ENCODE data around the gene AMOTL2.

The AMOTL2 gene

GRCh38 chr3:134338201-134338512, 36.1 kb downstream of the AMOTL2 start:
- in situ Hi-C loops (cut with MboI; ENCODE audit: low pct_unique_long_range_greater_than_20kb, low sequenced_read_pairs, unreplicated experiment) = no loop called here
- no peak for DNase-seq (ENCODE audit: low spot score)
- no peak for TF ChIP-seq CTCF (IDR thresholded peaks at IDR 0.05; ENCODE audit: extremely low read depth, insufficient read depth, missing control alignments)

- TF ChIP-seq CTCF (IDR thresholded peaks at IDR 0.05; ENCODE audit: extremely low read depth, insufficient read depth, missing control alignments) = no peak
- in situ Hi-C loops (cut with MboI; ENCODE audit: low pct_unique_long_range_greater_than_20kb, low sequenced_read_pairs, unreplicated experiment) = no loop called here
- DNase-seq (ENCODE audit: low spot score) = no peak
Observed at GRCh38 chr3:134337511-134338200, 36.6 kb downstream of the AMOTL2 start.

DNA sequence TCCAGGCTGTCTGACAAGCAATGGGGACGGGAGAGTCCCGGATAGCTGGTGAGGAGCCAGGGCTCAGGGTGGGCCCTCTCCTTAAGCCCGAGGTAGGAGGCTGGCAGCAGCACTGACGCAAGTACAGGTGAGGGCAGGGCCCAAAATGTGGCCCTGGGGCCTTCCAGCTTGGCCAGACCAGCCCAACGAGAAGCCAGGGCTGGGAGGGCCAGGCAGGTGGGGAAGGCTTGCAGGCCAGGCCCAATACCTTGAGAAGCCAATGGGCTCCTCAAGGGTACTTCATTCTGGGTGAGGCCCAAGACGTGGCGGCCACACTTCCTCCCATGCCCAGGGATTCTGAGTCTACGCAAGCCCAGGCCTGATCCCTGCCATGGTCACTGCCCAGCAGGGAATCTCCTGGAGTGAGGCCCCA, 37.2 kb downstream of the AMOTL2 start:
- no peak for DNase-seq (ENCODE audit: low spot score)
- TF ChIP-seq CTCF (IDR thresholded peaks at IDR 0.05; ENCODE audit: extremely low read depth, insufficient read depth, missing control alignments) = no peak
- in situ Hi-C loops (cut with MboI; ENCODE audit: low pct_unique_long_range_greater_than_20kb, low sequenced_read_pairs, unreplicated experiment) = no loop called here

- TF ChIP-seq CTCF (IDR thresholded peaks at IDR 0.05; ENCODE audit: extremely low read depth, insufficient read depth, missing control alignments) = no peak
- DNase-seq (ENCODE audit: low spot score) = no peak
- in situ Hi-C loops (cut with MboI; ENCODE audit: low pct_unique_long_range_greater_than_20kb, low sequenced_read_pairs, unreplicated experiment) = no loop called here
Observed at GRCh38 chr3:134336587-134336986, 37.7 kb downstream of the AMOTL2 start.

DNA sequence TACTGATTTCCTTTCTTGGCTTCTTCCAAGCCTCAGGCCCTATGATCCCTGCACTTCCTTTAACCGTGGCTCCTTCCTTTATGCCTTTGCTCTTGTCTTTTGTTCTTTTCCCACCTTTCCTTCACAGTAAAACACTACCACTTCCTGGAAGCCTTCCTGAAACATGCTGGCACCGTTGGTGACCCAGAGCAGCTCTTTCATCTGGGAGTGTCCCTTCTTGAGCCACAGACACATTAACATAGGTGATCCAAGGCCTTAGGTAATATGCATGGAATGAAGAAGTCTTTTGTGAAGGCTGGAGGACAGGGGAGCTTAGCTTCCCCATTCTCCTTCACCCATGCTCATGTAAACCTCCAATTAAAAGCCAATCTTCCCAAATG, 39.4 kb downstream of the AMOTL2 start:
- in situ Hi-C loops (cut with MboI; ENCODE audit: low pct_unique_long_range_greater_than_20kb, low sequenced_read_pairs, unreplicated experiment) = no loop called here
- no peak for DNase-seq (ENCODE audit: low spot score)
- no peak for TF ChIP-seq CTCF (IDR thresholded peaks at IDR 0.05; ENCODE audit: extremely low read depth, insufficient read depth, missing control alignments)

- in situ Hi-C loops (cut with MboI; ENCODE audit: low pct_unique_long_range_greater_than_20kb, low sequenced_read_pairs, unreplicated experiment) = no loop called here
- no peak for TF ChIP-seq CTCF (IDR thresholded peaks at IDR 0.05; ENCODE audit: extremely low read depth, insufficient read depth, missing control alignments)
- no peak for DNase-seq (ENCODE audit: low spot score)
Observed at GRCh38 chr3:134334231-134334900, 39.9 kb downstream of the AMOTL2 start.
